ENCODE measurements around the gene CXCR3. TPM values are rescaled to one million over a fixed set of nuclear protein-coding genes. Genes with fewer than 3 reads are reported as not detected.
"Not testable (repeated sequence)": the region's sequence is repeated elsewhere in the genome, so short reads cannot be mapped to it uniquely, and the experiment has no call there.

The CXCR3 gene
- total RNA-seq, 4 donors from 2014 or later: 0.42 to 1.0 (median 0.67) TPM; not detected in 1

- no peak within 1 kb of the TSS for H3K27ac ChIP-seq
- no peaks in the 10 kb centered on the region for H3K27me3 ChIP-seq
- H3K4me3 ChIP-seq (replicated peaks in 1 of 3): no peak within 1 kb of the TSS
- intact Hi-C loops (cut with DNase I): no loop called here
- no peak for TF ChIP-seq CTCF (IDR thresholded peaks at IDR 0.05)
- no peak for TF ChIP-seq POLR2A (IDR thresholded peaks at IDR 0.05)
- H3K4me1 ChIP-seq: no peaks in the 10 kb centered on the region
- WGBS, 2 donors: 97 to 98% methylated on average over 34 to 40 of the region's 48 CpGs
- no peaks in the 10 kb centered on the region for H3K9me3 ChIP-seq
- no peak for DNase-seq
- peaks cover 13 to 14% of the 10 kb centered on the region in 2 donors for H3K36me3 ChIP-seq
Observed at GRCh38 chrX:71578253-71579135, 39.8 kb downstream of the CXCR3 start, which contains the start of gene GCNA. TSS of gene GCNA (plus strand) at chrX:71578437. CDS start at chrX:71580822, 2,385 bp downstream.

GRCh38 chrX:71577682-71578081 is 40.6 kb downstream of the CXCR3 start:
- Histone ChIP-seq H3K4me3 (replicated peaks in 1 of 3) (no peak overlapping the region), H3K9me3 (no peaks in the 10 kb centered on the region), H3K27ac (no peak overlapping the region), H3K27me3 (no peaks in the 10 kb centered on the region), H3K36me3 (peaks cover 14% of the 10 kb centered on the region in 2 donors), H3K4me1 (no peaks in the 10 kb centered on the region)
- no peak for DNase-seq
- 96% methylated on average over 22 to 24 of the region's 24 CpGs for WGBS, 2 donors
- TF ChIP-seq CTCF (IDR thresholded peaks at IDR 0.05) (no peak), POLR2A (IDR thresholded peaks at IDR 0.05) (no peak)
- intact Hi-C loops (cut with DNase I): no loop called here

- Histone ChIP-seq H3K4me3 (replicated peaks in 1 of 3) (no peak overlapping the region), H3K27ac (no peak overlapping the region), H3K9me3 (no peaks in the 10 kb centered on the region), H3K36me3 (peaks cover 14% of the 10 kb centered on the region in 2 donors), H3K4me1 (no peaks in the 10 kb centered on the region), H3K27me3 (no peaks in the 10 kb centered on the region)
- intact Hi-C loops (cut with DNase I): no loop called here
- no peak for TF ChIP-seq CTCF (IDR thresholded peaks at IDR 0.05)
- no peak for TF ChIP-seq POLR2A (IDR thresholded peaks at IDR 0.05)
- WGBS, 2 donors: 93% methylated on average over 2 of the region's 2 CpGs
- no peak for DNase-seq
Observed at GRCh38 chrX:71573590-71573989, 44.7 kb downstream of the CXCR3 start.

- WGBS, 2 donors: 46 to 57% methylated on average over 8 of the region's 8 CpGs
- peaks cover 26 to 32% of the 10 kb centered on the region in 2 donors for H3K36me3 ChIP-seq
- H3K4me3 ChIP-seq (replicated peaks in 1 of 3); intact Hi-C loops (cut with DNase I); H3K9me3 ChIP-seq; H3K27ac ChIP-seq; H3K4me1 ChIP-seq; H3K27me3 ChIP-seq: not testable (repeated sequence)
- DNase-seq: peak; percentile 75 to 81
Observed at GRCh38 chrX:71571390-71571789, 46.9 kb downstream of the CXCR3 start.

Other genes with a start within 250 kb of the CXCR3 start
- gene OGT, start 85.4 kb downstream of the CXCR3 start, total RNA-seq: 100 to 1,000 TPM; 162 to 218 (median 214) TPM
- gene GCNA, start 40.1 kb downstream of the CXCR3 start, total RNA-seq: 1 to 10 TPM; 1.8 to 3.6 (median 2.5) TPM
- not detected for gene CXorf49, start 99.8 kb upstream of the CXCR3 start, total RNA-seq
- gene CXorf49B, start 144.8 kb upstream of the CXCR3 start, total RNA-seq: not detected

Measured in thyroid gland (tissue), 4 donors.